Measurements from ENCODE around the gene ELMO3. TPM values are rescaled to one million over a fixed set of nuclear protein-coding genes. Genes with fewer than 3 reads are reported as not detected.

Gene ELMO3
- polyA plus RNA-seq, 10 donors: 0.48 to 2.2 (median 1.2) TPM

DNA sequence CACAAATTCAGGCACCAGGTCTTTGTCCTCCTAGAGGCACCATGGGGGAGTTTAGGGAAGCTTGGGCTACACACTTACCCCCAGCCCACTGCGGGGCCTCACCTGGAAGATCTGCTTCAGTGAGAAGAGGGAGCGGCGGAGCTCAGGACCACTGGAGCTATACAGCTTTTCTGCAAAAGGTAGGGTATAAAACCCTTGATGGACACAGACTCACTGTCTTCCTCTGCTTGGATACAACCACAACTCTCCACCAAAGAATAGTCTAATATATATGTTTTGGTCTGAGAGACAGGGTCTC lies 39.3 kb downstream of the ELMO3 start:
- DNase-seq: no peak

DNA sequence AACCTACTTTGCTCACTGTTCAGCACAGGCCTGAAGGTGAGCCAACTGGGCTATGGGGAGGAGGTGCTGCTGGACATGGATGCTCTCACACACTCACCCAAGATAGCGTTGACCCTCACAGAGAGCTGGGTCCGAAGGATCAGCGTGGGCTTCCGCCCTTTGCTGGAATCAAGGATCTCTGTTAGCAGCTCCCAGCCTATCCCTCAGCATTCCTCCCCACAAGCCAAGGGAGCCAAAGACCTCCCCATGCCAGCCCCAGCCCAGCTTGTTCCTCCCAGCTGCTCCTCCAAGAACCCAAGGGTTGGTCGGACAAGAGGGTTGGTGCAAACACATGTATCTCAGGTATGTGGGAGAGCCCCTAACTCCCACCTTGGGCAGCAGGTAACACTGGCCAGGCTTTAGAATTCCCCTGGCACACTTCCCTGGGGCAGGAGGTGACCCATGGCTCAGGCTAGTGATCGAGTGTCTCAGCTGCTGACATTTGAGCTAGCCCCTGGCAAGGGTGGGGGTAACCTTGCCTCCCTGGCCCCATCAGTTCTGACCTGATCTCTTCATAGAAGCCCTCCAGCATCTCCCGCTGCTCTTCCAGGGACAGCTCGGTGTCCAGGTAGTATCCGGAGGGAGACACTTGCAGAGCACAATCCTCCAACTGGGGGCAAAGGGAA lies 40.0 kb downstream of the ELMO3 start:
- no peak for DNase-seq

DNA sequence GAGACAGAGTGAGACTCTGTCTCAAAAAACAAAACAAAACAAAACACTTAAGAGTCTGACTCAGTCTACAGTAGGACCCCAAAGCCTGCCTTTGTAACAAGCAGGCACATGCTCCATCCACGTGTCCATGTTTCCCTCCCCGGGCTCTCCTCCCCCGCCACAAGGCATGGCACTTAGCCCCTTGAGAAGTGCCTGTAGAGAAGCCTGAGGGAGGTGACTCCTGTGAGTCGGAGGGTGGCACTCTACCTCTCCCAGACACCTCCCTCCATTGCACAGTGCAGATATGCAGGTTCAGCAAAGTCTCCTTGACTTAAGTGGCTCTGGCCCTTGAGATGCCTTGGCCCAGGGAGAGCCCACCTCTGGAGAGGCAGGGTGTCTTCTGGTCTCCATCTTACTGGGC lies 41.6 kb downstream of the ELMO3 start:
- DNase-seq: peak in 1 of 3 donors; percentile 23

DNA sequence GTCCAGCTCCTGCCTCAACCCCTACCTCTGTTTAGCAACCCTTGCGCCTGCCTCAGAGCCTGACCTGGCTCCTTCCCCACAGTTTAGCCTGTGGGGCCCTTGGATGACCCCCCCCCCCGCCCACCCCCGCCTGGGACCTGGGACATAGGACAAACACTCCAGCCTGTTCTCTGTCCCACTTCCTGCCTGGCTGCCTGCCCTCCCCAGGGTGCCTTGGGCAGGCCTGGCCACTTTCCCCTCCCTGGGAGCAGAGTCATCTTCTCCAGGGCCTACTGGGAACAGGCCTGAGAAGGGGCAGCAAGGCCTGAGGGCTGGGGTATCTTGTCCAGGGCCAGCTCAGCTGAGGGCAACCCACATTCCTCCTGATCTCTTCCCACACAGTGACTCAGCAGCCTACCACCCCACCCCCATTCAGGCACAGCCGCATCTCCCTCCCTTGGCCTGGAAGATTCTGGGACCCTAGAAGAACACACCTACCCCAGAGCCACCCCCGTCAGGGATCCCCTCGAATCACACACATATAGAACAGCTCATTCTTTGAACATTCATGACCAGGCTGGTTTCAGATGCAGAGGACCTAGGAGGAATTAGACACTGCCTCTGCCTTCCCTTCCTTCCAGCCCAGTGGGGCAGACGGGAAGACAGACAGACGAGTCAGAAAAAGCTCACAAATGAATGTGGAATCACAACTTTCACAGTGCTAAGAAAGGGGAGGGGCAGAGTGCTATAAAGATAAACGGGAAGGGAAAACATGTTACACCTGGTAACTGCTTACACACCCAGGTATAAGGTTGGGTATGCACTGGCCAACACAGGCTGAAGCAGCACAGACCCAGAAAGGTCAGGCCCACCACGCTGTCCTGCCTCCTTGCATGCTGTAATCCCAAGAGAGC lies 42.3 kb downstream of the ELMO3 start:
- peak in 1 of 3 donors; percentile 55 for DNase-seq

DNA sequence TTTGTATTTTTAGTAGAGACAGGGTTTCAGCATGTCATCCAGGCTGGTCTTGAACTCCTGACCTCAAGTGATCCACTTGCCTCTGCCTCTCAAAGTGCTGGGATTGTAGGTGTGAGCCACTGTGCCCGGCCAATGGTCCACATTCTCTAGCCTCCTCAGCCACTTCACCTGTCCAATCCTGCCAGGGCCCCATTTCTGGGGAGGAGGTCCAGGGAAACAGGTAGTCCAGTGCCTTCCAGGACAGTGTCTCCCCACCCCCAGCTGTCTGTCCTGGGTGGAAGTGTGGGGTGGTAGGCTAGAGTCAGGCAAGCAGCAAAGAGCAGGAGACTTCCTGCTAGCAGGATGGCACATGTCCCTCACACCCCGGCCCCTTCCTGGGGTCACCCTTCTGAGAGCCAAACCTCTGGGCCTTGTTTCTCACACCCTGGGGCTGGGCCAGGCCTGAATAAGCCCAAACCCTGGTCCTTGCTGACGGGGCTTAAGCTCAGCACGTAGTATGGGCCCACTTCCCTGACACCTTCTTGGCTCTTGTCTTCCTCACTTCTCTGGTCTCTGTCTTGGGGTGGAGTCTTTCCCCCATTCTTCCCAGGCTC lies 43.3 kb downstream of the ELMO3 start:
- no peak for DNase-seq

DNA sequence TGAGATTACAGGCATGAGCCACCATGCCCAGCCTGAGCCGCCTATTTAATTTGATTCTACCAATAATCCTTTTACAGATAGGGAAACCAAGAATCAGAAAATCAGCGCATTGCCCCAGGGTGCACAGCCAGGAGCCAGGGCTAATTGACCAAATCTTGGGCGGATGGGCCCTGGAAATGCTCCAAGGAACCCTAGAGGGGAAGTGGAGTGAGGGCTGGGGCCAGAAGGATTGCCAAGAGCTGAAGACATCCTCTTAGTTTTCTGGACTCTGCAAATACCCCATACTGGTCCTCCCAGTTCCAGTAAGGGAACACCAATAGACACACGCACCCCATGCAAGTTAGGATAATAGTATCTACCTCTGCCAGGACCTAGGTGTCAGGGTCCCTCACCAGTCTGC lies 44.5 kb downstream of the ELMO3 start:
- DNase-seq: no peak

DNA sequence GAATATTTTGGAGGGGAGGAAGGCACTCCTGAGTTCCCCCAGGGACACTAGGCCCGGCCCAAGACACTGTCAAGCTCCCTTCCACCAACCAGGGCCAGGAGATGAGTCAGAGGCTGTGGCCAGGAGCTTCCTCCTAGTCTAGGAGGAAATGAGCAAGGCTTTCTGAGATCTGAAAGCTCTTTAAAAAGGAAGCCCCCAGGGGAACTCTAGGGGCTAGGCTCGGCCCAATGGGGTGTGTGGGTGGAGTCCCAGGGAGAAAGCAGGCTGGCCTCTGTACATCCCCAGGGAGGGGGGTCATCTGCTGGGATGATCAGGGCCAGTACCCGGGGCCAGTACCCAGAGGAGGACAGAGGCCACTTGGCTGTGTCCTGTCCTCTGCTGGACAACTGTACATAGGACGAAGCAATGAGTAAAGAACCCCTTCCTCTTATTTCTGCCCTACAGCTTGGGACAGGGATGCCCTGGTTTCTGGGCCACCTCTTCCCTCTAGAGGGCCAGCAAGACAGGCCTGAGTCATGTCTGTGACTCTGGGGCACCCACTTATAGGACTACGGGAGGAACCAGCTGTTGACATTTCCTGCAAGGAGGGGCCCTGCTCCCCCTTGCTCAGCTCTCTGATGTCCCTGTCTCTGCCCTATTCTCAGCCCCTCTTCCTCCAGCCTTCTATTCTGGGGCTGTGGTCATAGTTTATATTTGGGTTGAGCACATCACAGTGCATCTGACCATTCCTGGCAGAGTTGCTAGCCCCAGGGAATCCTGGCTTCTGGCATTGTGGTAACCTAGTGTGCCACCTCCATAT lies 45.7 kb downstream of the ELMO3 start:
- DNase-seq: peak; percentile 48 to 83 (median 63)

DNA sequence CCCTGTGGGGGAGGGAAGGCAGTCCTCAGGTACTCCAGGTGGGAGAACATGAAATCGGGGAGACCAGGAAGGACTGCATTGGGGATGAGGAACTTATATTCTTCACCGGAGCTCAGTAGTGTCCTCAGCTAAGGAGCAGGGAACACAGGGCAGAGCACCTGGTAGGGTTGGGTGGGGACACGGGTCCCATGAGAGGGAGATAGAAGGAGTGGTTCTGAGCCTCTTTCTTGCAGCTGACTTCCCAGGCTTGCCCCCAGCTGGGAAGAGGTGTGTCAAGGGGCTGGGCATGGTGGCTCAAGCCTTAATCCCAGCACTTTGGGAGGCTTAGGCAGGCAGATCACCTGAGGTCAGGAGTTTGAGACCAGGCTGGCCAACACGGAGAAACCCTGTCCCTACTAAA lies 46.3 kb downstream of the ELMO3 start:
- no peak for DNase-seq

DNA sequence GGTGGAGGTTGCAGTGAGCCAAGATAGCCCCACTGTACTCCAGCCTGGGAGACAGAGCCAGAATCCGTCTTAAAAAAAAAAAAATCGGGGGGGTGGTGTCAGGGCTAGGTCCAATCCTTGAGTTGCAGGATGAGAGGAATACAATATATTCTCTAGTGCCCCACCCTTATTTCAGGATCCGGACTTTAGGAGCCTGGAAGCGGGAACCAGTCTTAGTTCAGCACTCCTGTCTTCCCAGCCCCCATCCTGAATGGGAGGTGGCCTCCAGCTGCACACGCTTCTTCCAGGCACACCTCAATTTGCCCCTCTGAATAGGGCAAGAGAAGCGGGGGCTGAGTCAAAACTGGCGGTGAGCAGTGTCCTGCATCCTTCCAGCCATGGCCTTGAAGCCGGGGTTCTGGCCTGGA lies 46.7 kb downstream of the ELMO3 start:
- DNase-seq: no peak

DNA sequence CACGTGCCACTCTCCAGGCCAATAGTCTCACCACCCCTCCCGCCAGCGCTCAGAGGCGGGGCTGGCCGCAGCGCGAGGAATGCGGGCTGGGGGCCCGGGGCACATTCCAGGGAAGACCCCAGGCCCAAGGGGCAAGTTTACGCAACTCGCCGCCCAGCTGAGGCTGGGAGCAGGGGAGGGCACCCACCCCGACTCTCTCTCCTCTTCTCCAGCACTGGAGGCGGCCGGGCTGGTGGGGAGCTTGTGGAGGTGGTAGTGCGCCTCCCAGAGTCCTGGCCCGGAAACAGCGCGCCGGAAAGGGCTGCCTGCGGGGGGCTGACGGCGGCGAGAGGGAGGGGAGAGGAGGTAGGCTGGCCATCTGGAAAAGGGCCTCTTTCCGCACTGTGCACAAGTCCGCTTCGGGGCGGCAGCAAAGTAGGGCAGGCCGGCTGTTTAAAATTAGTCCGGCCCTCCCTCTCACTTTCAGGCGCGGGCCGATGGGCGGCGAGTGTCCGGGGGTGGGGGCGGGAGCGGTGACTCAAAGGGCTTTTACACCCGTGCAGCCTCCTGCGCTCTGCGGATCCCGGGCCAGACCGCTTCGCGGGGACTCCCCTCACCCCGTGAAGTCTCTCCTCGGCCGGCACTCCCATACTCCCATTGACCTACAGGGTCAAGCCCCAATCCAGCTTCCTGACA lies 47.3 kb downstream of the ELMO3 start:
- DNase-seq: peak; percentile 73 to 94 (median 86)

DNA sequence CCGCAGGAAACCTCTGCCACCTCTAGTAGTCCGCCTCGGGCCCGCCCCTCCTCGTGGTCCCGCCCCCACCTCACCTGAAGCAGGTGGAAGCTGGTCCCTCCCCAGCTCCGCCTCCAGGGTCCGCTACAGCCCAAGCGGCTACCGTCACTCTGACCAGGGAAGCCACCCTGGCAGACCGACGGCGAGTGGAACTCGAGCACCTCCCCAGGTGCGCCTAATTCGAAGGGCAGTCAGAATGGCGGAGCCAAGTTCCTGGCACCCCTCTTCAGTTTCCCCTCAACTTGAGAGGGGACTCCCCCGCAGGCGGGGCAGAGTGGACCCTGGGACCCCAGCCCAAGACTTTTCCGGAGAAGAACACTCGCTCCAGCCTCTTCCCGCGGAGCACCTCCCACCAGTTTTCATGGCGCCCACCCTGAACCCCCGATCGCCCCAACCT lies 47.8 kb downstream of the ELMO3 start:
- DNase-seq: peak in 1 of 3 donors; percentile 19

DNA sequence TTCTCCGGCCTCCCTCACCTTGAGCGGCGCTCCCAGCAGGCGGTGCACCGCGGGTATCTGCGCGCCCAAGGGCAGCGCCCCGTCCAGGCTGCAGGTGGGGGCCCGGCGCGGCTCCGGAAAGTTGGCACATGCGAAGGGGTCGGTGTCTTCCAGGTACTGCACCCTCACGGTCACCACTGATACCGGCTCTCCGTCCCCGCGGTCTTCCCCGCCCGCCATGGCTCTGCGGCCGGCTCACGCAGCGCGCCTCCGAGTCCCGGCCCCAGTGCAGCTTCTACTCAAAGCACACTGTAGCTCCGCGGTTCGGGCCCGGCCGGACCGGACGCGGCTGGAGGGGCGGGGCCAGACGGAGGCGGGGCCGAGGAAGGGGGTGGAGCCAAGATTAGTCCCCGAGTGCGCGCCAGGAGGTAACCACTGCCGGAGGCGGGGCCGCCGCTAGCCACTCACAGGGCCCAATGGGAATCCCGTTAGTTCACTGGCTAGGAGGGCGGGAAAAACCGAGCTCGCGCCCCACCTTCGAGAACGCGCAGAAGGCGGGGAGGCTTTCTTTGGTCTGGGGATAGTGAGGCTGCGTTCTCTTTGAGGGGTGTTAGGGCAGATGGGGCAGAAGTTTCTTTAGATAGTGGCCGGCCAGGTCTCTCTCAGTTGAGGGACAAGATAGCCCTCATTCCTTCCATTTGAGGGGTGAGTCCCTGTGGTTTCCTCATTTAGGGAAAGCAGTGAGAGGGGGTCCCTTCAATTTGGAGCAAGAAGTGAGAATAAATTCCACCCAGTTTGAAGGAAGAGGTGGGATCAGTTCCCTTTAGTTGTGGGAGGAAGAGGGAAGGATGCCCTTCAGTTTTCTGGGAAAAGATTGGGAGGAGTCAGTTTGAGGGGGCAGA lies 48.5 kb downstream of the ELMO3 start, which contains the start of gene FHOD1:
Gene FHOD1, minus strand, starts transcription at position 290 of the 881 bp plus-strand sequence. Its CDS starts 71 bp downstream, at position 219.
- DNase-seq: peak; percentile 92 to 96 (median 94)

DNA sequence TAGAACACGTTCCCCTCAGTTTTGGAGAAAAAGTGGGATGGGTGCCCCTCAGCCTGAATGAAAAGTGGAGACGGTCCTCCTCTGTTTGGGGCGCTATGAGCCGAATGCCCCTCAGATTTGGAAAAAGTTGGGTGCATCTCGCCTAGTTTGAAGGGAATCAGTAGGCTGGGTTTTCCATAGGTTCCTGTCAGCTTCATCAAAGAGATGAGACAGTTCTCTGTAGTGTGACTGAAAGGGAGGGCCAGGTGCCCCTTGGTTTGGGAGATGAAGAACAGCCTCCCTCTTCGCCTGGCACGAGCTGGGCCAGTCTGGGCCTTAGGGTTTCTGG lies 49.1 kb downstream of the ELMO3 start:
- DNase-seq: no peak

DNA sequence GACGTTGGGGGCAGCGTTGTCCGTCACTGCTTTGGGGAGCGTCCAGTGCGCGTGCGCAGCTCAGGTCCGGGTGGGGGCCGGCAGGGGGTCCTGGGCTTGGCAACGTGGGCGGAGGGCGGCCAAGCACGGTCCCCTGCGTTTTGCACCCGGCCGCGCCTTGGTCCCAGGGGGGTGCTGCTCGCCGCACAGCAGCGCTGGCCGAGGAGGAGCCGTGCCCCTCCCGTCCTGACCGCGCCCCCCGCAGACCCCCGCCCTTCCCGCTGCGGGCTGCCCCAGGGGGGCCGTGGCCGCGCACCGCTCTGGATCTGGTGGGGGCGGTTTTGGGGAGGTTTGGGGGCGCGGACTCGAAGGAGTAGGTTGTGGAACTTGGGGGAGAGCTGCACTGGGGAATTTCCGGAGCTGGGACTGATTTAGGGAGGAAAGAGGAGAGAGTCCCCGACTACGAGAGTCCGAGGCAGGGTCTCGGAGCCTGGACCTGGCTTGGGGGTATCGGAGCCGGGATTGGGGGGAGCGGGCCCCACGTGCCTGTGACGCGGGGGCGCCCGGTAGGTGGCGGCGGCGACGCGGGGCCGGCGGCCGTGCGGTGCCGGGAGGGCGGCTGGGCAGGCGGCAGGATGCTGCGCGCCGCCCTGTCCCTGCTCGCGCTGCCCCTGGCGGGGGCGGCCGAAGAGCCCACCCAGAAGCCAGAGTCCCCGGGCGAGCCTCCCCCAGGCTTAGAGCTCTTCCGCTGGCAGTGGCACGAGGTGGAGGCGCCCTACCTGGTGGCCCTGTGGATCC lies 49.7 kb downstream of the ELMO3 start, which contains the start of gene SLC9A5:
Gene SLC9A5, plus strand, starts transcription at position 579 of the 777 bp plus-strand sequence. Its CDS starts 36 bp downstream, at position 615.
- DNase-seq: peak in 2 of 3 donors; percentile 24 to 50

DNA sequence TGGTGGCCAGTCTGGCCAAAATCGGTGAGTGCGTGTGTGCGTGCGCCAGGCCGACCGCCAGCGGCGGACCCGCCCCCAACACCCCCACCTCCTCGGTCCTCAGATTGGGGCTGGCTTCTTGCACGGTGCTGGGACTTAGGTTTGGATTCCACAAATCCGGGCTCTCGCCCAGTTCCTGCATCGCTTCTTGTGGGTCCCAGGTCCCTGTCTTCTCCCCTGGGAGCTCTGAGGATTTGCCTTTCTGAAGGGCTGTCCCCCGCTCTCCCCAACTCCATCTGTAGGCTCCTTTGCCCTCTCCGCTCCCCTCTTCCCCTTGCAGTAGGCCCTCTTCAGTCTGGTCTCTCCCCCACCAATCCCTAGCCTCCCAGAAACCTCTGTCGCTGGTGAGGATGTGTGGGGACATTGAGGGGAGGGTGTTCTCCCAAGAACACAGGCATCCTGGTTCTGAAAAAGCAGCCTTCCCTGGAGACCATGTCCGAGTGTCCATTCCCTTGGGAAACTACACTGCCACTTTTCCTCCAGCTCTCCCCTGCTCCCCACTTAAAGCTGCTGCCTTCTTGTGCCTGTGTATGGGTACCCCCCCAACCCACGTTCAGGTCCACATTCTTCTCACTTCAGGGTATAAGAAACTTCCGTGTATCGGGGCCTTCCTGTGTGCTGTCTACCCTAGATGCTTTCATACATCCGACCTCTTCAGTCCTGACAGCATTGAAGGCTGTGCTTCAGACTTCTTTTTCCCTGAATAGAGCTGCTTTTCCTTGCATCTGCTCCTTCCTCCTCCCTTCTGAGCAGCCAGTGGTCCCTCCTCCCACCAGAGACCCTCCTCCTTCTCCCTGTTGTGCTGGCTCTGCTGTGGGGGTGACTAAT lies 50.5 kb downstream of the ELMO3 start:
- peak in 1 of 3 donors; percentile 39 for DNase-seq

DNA sequence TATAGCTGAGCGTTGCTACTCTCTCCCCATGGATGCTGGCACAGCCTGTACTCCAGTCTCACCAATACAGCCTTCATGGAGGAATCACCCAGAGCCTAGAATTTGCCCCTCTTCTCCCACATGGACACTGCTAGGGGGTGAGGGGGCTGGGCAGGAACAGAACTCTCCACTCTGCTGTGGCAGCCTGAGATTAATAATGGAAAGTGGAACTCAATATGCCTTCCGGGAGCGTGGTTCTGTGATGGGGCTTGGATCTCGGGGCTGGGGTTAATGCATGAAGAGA lies 51.1 kb downstream of the ELMO3 start:
- DNase-seq: no peak

DNA sequence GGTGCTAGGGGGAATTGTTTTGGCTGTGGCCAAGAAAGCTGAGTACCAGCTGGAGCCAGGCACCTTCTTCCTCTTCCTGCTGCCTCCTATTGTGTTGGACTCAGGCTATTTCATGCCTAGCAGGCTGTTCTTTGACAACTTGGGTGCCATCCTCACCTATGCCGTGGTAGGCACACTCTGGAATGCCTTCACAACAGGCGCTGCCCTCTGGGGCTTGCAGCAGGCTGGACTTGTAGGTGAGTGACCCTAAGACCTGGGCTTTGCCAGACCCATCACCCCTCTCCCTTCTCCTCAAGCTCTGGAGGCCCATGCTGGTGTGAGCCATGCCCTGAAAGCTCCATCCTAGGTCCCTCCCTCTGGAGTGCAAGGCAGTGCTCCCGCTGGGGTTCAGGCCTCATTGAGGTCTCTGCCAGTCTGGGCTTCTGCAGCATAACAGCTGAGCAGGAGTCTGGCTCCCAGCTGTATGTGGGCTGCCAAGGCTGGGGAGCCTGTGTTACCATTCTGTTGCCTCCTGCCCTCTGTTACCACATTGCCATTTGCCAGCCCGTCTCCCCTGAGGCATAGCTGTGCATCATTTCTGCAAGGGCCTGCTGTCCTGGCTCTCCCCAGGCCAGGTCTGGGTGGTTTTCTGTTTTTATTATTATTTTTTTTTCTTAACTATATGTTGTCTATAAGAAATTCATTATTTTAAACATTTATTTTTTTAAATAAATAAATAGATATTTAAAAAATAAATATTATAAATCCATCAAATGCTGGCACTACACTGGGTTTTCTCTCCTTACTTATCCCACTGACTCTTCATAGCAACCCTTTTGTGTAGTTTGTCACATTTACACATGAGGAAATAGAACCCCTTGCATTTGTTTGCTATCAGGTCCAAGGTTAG lies 53.9 kb downstream of the ELMO3 start:
- DNase-seq: no peak
